SK-N-SH treated with all-trans-retinoic acid at 6 μM for 48 hours (cell line): ENCODE results near the gene IDI2.
"Not testable (repeated sequence)": the region's sequence is repeated elsewhere in the genome, so short reads cannot be mapped to it uniquely, and the experiment has no call there.

Experiments used
- ATAC-seq: fragments of 200-7000 bp; cut with Tn5 transposase; 3 replicates; pipeline ENCODE4 v1.9.1; 2020; ENCODE audit warnings: mild to moderate bottlenecking, moderate library complexity
- ARNTL ChIP-seq: fragments of 450-650 bp; formaldehyde crosslinking; IDR thresholded peaks from 2 replicates; pipeline ENCODE4 v1.5.0; 2020; ENCODE audit warnings: low read depth, mild to moderate bottlenecking, moderate library complexity, borderline replicate concordance
- BACH2 ChIP-seq: fragments of 250-450 bp; sonication (Bioruptor Pico); IDR thresholded peaks from 2 replicates; pipeline ENCODE4 v1.9.0; 2021; ENCODE audit warnings: mild to moderate bottlenecking, borderline replicate concordance
- CREB5 ChIP-seq: fragments of 250-450 bp; sonication (Bioruptor Pico); IDR thresholded peaks from 2 replicates; pipeline ENCODE4 v1.5.1; 2020; ENCODE audit warnings: low read depth, mild to moderate bottlenecking, moderate library complexity
- CSDC2 ChIP-seq: fragments of 250-450 bp; sonication (Bioruptor Pico); IDR thresholded peaks from 2 replicates; pipeline ENCODE4 v1.5.0; 2020; ENCODE audit warnings: mild to moderate bottlenecking, moderate library complexity
- CSRNP3 ChIP-seq: fragments of 250-450 bp; sonication (Bioruptor Pico); IDR thresholded peaks from 2 replicates; pipeline ENCODE4 v1.5.1; 2021; ENCODE audit warnings: mild to moderate bottlenecking, moderate library complexity
- ESRRG ChIP-seq: fragments of 250-450 bp; sonication (Bioruptor Pico); IDR thresholded peaks from 2 replicates; pipeline ENCODE4 v1.6.1; 2021; ENCODE audit warnings: mild to moderate bottlenecking
- GLIS3 ChIP-seq: fragments of 250-450 bp; sonication (Bioruptor Pico); IDR thresholded peaks from 2 replicates; pipeline ENCODE4 v1.5.0; 2020; ENCODE audit warnings: mild to moderate bottlenecking, moderate library complexity
- ISL1 ChIP-seq: fragments of 250-450 bp; sonication (Bioruptor Pico); IDR thresholded peaks from 2 replicates; pipeline ENCODE4 v2.1.2; 2022; ENCODE audit warnings: mild to moderate bottlenecking, moderate library complexity
- OSR1 ChIP-seq: fragments of 250-450 bp; sonication (Bioruptor Pico); IDR thresholded peaks from 2 replicates; pipeline ENCODE4 v1.8.0; 2022; ENCODE audit warnings: moderate library complexity, mild to moderate bottlenecking, inconsistent platforms
- POU6F1 ChIP-seq: fragments of 250-450 bp; sonication (Bioruptor Pico); IDR thresholded peaks from 2 replicates; pipeline ENCODE4 v1.8.0; 2021; ENCODE audit warnings: low read depth, mild to moderate bottlenecking, moderate library complexity, borderline replicate concordance
- RARB ChIP-seq: fragments of 250-450 bp; sonication (Bioruptor Pico); IDR thresholded peaks from 2 replicates; pipeline ENCODE4 v1.8.0; 2021; ENCODE audit warnings: mild to moderate bottlenecking, moderate library complexity
- SNAI2 ChIP-seq: fragments of 250-450 bp; sonication (Bioruptor Pico); IDR thresholded peaks from 2 replicates; pipeline ENCODE4 v1.5.0; 2020; ENCODE audit warnings: mild to moderate bottlenecking, moderate library complexity
- TCF4 ChIP-seq: fragments of 250-450 bp; sonication (Bioruptor Pico); IDR thresholded peaks from 2 replicates; pipeline ENCODE4 v1.8.0; 2021; ENCODE audit warnings: mild to moderate bottlenecking, moderate library complexity, borderline replicate concordance
- TOX ChIP-seq: fragments of 250-450 bp; sonication (Bioruptor Pico); IDR thresholded peaks from 2 replicates; pipeline ENCODE4 v1.8.0; 2021; ENCODE audit warnings: mild to moderate bottlenecking, moderate library complexity, borderline replicate concordance
- TSHZ2 ChIP-seq: fragments of 250-450 bp; sonication (Bioruptor Pico); IDR thresholded peaks from 2 replicates; pipeline ENCODE4 v1.5.0; 2020; ENCODE audit warnings: mild to moderate bottlenecking, moderate library complexity
- ZC3H10 ChIP-seq: fragments of 250-450 bp; sonication (Bioruptor Pico); IDR thresholded peaks from 2 replicates; pipeline ENCODE4 v1.5.1; 2021; ENCODE audit warnings: mild to moderate bottlenecking, moderate library complexity
- ZFP30 ChIP-seq: fragments of 450-650 bp; formaldehyde crosslinking; IDR thresholded peaks from 2 replicates; pipeline ENCODE4 v1.5.0; 2022; ENCODE audit warnings: mild to moderate bottlenecking, moderate library complexity
- ZNF565 ChIP-seq: fragments of 450-650 bp; formaldehyde crosslinking; conservative IDR thresholded peaks from 2 replicates; pipeline ENCODE4 v1.5.0; 2020; ENCODE audit warnings: low read depth, mild to moderate bottlenecking, moderate library complexity
- ZNF70 ChIP-seq: fragments of 450-650 bp; formaldehyde crosslinking; IDR thresholded peaks from 2 replicates; pipeline ENCODE4 v1.5.0; 2020; ENCODE audit warnings: mild to moderate bottlenecking, moderate library complexity
- ZNF8 ChIP-seq: fragments of 450-650 bp; formaldehyde crosslinking; IDR thresholded peaks from 2 replicates; pipeline ENCODE4 v1.5.0; 2020; ENCODE audit warnings: mild to moderate bottlenecking, moderate library complexity
- TF ChIP-seq, protein P1 (sequence below): fragments of 250-450 bp; sonication (Bioruptor Pico); IDR thresholded peaks from 2 replicates; pipeline ENCODE4 v1.8.0; 2020; ENCODE audit warnings: mild to moderate bottlenecking, moderate library complexity, borderline replicate concordance

IDI2 gene

DNA sequence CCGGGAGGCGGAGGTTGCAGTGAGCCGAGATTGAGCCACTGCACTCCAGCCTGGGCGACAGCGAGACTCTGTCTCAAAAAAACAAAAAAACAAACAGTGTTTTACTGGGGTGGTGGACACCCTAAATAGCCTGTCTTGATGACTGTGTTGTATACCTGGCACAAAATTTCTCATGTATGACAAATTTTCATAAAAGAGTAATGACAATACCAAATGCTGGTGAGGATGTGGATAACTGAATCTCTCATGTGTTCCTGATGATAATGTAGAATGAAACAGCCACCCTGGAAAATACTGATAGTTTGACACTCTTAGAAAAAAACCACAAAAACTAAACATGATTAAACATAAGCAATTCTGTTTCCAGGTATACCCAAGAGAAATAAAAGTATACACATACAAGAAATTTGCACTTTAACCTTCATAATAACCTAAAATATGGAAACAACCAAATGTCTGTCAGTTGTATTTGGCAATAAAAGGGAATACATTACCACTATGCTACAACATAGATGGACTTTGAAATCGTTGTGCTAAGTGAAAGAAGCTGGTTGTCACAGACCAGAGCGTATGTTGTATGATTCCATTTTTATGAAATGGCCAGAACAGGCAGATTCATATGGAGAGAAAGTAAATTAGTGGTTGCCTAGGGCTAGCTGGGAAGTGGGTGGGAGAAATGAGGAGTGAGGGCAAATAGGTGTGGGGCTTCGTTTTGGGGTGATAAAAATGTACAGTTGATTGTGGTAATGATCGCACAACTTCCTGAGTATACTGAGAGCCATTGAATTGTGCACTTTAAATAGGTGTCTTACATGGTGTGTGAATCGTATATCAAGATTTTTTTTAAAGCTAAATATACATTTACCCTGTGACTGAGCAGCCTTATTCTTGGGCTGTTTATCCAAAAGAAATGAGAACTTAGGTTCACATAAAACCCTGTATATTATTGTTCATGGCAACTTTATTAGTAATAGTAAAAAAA lies 43.0 kb upstream of the IDI2 start:
- ATAC-seq: no peak
- no peak for TF ChIP-seq ZNF565 (CRISPR knock-in tag)
- TF ChIP-seq TOX (CRISPR knock-in tag): no peak
- no peak for TF ChIP-seq TSHZ2 (CRISPR knock-in tag)
- TF ChIP-seq BACH2: no peak
- TF ChIP-seq CSDC2 (CRISPR knock-in tag): no peak
- TF ChIP-seq TCF4 (CRISPR knock-in tag): no peak
- no peak for TF ChIP-seq CREB5
- TF ChIP-seq GLIS3 (CRISPR knock-in tag): no peak
- TF ChIP-seq SNAI2 (CRISPR knock-in tag): no peak
- no peak for TF ChIP-seq CSRNP3 (CRISPR knock-in tag)
- TF ChIP-seq ARNTL (CRISPR knock-in tag): no peak
- TF ChIP-seq, protein P1, sequence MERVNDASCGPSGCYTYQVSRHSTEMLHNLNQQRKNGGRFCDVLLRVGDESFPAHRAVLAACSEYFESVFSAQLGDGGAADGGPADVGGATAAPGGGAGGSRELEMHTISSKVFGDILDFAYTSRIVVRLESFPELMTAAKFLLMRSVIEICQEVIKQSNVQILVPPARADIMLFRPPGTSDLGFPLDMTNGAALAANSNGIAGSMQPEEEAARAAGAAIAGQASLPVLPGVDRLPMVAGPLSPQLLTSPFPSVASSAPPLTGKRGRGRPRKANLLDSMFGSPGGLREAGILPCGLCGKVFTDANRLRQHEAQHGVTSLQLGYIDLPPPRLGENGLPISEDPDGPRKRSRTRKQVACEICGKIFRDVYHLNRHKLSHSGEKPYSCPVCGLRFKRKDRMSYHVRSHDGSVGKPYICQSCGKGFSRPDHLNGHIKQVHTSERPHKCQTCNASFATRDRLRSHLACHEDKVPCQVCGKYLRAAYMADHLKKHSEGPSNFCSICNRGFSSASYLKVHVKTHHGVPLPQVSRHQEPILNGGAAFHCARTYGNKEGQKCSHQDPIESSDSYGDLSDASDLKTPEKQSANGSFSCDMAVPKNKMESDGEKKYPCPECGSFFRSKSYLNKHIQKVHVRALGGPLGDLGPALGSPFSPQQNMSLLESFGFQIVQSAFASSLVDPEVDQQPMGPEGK (CRISPR knock-in tag): no peak
- no peak for TF ChIP-seq ZC3H10
- TF ChIP-seq, all 23 proteins: peak for 0

- ATAC-seq: not testable (repeated sequence)
Observed at GRCh38 chr10:1066734-1067133, 41.1 kb upstream of the IDI2 start.

GRCh38 chr10:1064964-1065247 lies 39.2 kb upstream of the IDI2 start:
- ATAC-seq: no peak
- TF ChIP-seq ESRRG (CRISPR knock-in tag) (no peak), ZFP30 (CRISPR knock-in tag) (no peak), TCF4 (CRISPR knock-in tag) (no peak), ARNTL (CRISPR knock-in tag) (no peak), CSRNP3 (CRISPR knock-in tag) (no peak), OSR1 (CRISPR knock-in tag) (no peak)
- TF ChIP-seq, all 23 proteins: peak for 0

DNA sequence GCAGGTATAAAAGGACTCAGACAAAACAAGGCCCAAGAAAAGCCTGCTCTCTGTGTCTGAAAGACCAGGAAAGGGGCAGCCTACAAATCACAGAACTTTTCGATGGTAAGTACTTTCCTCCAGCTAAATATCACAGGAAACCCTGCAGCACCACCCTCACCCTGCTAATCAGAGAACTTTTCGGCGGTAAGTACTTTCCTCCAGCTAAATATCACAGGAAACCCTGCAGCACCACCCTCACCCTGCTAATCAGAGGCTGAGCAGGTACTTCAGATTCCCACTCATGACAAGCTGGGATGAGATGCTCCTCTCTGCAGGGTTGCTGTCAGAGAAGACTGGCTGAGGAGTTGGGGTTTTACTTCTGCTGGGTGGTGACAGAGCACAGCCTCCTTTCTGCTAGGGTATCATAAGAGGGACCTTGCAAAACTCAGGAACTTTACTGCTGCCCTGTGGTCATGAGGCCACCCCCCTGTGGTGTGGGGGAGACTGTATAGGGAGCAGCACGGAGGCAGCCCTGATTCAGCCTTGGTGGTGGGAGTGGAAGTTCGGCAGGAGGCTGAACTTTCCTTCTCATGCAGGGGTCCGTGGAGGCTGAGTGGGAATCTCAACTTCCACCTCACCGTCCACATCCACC lies 37.7 kb upstream of the IDI2 start:
- ATAC-seq: no peak
- no peak for TF ChIP-seq ARNTL (CRISPR knock-in tag)
- TF ChIP-seq CSRNP3 (CRISPR knock-in tag): no peak
- TF ChIP-seq ISL1 (CRISPR knock-in tag): no peak
- no peak for TF ChIP-seq POU6F1 (CRISPR knock-in tag)
- TF ChIP-seq ZNF8 (CRISPR knock-in tag): no peak
- TF ChIP-seq ZNF70: no peak
- no peak for TF ChIP-seq RARB (CRISPR knock-in tag)
- no peak for TF ChIP-seq CREB5
- no peak for TF ChIP-seq ZNF565 (CRISPR knock-in tag)
- no peak for TF ChIP-seq SNAI2 (CRISPR knock-in tag)
